GM13976 (cell line): Measurements from ENCODE around the gene ARSA.
"Not testable (repeated sequence)": the region's sequence is repeated elsewhere in the genome, so short reads cannot be mapped to it uniquely, and the experiment has no call there.

Experiments
- DNase-seq: peaks from one replicate; pipeline ENCODE4 v3.0.0; 2012; ENCODE audit warnings: low spot score
- CTCF ChIP-seq: IDR thresholded peaks from 2 replicates; pipeline ENCODE4 v1.5.1; 2012; ENCODE audit warnings: borderline replicate concordance, mild to moderate bottlenecking; ENCODE audit not compliant: insufficient read depth; ENCODE audit errors: extremely low read depth, missing control alignments, control extremely low read depth
- in situ Hi-C: fragments of 300-500 bp; cut with MboI; formaldehyde crosslinking; loops from one replicate; pipeline ENCODE4 v1.12.0; 2022; ENCODE audit warnings: low sequenced_read_pairs, mixed read lengths, inconsistent platforms; ENCODE audit not compliant: unreplicated experiment

Gene ARSA

DNA sequence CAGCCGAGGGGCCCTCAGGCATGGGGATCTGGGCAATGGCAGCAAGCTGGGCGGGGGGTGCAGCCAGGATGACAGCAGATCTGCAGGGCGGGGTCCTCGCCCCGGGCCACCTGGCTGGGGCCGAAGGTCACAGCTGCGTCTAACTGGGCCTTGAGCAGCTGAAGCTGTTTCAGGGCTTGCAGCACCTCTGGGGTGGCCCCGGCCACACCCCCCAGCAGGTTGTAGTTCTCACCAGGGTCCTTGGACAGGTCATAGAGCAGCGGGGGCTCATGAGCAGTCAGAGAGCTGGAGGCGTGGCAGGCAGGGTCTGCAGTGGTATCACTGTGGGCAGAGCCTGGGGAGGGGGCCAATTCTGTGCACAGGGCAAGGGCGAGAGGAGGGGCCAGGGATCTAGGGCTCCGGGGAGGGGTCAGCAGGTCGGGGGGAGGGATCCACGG is 2.8 kb downstream of the ARSA start:
- TF ChIP-seq CTCF = no peak
- in situ Hi-C loops = no loop called here
- DNase-seq = no peak

DNA sequence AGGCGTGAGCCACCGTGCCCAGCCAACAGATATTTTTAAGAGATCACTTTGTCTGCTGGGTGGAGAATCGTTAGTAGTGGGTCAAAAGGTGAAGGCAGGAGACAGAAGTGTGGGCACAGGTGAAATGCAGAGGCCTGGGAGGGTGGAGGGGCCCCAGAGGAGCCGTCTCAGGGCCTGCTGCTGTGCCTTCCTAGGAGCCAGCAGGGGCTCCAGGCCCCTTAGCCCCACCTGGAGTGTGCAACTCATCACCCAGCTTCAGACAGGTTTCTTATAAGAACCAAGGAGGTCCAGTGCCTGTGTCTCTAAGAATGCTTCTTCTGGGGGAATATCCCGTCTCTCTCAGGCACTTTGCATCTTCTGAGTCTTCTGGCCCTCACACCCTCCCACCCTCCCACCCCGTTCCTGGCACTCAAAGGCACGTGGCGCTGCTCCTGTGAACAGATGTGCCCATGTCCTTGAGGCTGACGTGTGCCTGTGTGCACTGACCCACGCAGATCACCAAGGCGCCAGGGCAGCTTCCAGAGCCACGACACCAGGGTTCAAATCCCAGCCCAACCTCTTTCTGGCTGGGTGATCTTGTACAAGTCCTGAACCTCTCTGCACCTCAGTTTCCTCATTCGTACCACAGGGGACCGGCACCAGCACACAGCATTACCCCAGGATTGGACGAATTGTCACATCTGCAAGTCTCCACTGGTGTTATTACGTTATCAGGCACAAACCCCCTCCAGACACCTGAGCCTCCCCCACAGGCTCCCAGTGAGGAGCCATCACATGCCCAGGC is 3.4 kb downstream of the ARSA start:
- in situ Hi-C loops = no loop called here
- no peak for DNase-seq
- no peak for TF ChIP-seq CTCF

DNA sequence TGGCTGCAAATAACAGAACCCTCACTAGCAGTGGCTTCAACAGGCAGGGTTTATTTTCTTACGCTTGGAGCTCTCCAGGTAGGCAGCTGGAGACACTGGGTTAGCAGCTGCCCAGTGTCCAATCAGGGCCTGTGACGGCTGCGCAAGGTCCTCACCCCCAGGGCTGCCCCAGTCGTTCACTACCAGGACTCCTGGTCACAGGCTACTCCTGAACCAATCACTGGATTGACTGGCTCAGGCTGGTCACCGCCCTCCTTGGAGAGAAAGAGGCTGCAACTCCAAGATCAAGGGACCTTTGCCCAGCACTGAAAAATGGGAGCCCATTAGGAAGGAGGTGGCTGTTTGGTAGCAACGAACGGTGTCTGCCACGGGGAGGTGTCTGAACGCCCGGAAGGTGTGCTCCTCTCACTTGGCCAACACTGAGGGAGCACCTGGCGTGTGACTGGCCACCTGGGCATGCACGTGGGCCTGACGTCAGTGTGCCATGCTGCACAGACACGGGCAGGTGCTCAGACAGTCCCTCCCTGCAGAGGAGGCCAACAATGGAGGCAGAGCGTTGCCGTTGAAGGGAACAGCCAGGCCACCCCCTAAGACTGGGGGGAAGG is 5.1 kb downstream of the ARSA start:
- TF ChIP-seq CTCF = no peak
- no peak for DNase-seq
- in situ Hi-C loops = no loop called here

GRCh38 chr22:50621948-50622722 is 5.8 kb downstream of the ARSA start:
- in situ Hi-C loops = no loop called here
- peak; percentile 44 for DNase-seq
- peak; percentile 44 for TF ChIP-seq CTCF

GRCh38 chr22:50621356-50621880 is 6.5 kb downstream of the ARSA start:
- peak; percentile 63 for DNase-seq
- no peak for TF ChIP-seq CTCF
- in situ Hi-C loops = no loop called here

GRCh38 chr22:50620593-50621355 is 7.2 kb downstream of the ARSA start:
- in situ Hi-C loops = no loop called here
- peak; percentile 84 for DNase-seq
- no peak for TF ChIP-seq CTCF

DNA sequence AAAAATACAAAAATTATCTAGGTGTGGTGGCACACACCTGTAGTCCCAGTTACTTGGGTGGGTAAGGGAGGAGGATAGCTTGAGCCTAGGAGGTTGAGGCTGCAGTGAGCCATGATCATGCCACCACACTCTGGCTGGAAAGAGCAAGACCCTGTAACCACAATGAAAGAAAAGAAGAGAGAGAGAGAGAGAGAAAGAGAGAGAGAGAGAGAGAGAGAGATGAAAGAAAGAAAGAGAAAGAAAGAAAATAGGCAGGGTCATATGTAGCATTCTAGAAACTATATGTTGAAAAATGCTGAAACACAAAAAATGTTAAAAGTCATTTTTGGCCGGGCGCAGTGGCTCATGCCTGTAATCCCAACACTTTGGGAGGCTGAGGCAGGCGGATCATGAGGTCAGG is 13.7 kb downstream of the ARSA start:
- in situ Hi-C loops, DNase-seq: not testable (repeated sequence)
